GM12801 (cell line): Measurements from ENCODE around the gene GPR135.

Experiments used
- TF ChIP-seq, protein P1 (sequence below): IDR thresholded peaks from one replicate; pipeline ENCODE4 v1.5.1; 2011; ENCODE audit warnings: control low read depth; ENCODE audit not compliant: insufficient read length; ENCODE audit errors: extremely low read depth

The GPR135 gene

DNA sequence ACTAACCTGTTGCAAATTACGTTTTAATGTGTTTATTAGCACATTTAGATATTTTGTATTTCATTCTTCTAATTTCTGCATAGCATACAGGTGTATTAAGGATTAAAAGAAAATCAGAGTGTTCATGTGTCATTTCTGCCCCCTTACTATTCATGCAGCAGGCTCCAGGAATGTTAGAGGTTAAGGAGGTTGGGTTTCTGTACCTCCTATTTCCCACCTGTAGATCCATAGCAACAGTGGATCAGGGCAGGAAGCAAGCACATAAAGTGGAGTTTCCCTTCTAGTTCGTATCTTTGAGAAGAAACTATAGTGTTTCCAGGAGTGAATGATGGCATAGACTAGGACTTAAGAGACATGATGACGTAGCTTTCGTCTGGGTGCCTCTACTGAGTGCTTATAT is 38.1 kb upstream of the GPR135 start:
- TF ChIP-seq, protein P1, sequence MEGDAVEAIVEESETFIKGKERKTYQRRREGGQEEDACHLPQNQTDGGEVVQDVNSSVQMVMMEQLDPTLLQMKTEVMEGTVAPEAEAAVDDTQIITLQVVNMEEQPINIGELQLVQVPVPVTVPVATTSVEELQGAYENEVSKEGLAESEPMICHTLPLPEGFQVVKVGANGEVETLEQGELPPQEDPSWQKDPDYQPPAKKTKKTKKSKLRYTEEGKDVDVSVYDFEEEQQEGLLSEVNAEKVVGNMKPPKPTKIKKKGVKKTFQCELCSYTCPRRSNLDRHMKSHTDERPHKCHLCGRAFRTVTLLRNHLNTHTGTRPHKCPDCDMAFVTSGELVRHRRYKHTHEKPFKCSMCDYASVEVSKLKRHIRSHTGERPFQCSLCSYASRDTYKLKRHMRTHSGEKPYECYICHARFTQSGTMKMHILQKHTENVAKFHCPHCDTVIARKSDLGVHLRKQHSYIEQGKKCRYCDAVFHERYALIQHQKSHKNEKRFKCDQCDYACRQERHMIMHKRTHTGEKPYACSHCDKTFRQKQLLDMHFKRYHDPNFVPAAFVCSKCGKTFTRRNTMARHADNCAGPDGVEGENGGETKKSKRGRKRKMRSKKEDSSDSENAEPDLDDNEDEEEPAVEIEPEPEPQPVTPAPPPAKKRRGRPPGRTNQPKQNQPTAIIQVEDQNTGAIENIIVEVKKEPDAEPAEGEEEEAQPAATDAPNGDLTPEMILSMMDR = no peak

GRCh38 chr14:59500732-59501131 is 35.6 kb upstream of the GPR135 start:
- TF ChIP-seq, protein P1 = no peak

- TF ChIP-seq, protein P1 = no peak
Measured at GRCh38 chr14:59492384-59492783, 27.2 kb upstream of the GPR135 start.

GRCh38 chr14:59490756-59491155 is 25.6 kb upstream of the GPR135 start:
- TF ChIP-seq, protein P1 = no peak

DNA sequence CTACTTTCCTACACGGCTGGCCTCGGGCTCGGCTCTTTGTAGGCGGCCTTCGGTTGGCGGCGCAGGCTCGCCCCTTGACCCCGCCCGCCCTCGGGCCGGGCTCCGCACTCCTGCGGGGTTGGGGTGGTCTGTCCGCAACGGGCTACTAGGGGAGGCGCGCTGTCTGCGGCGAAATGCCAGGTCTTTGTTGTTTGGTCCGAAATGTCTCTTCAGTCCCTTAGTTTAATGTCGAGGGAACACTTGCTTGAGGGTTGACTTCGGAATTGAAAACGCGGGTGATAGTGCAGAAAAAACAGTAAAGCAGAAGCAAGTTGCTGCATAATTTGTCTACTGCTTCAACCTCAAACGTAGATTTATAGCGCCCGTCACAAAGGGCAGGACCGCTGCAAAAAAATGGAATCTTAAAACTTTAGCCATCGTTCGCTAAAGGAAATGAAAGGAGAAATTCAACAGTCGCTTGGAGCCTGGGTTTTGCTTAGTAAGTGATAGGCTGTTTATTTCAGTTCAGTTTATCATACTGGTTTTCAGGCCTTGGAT is 19.5 kb upstream of the GPR135 start:
- TF ChIP-seq, protein P1 = no peak

DNA sequence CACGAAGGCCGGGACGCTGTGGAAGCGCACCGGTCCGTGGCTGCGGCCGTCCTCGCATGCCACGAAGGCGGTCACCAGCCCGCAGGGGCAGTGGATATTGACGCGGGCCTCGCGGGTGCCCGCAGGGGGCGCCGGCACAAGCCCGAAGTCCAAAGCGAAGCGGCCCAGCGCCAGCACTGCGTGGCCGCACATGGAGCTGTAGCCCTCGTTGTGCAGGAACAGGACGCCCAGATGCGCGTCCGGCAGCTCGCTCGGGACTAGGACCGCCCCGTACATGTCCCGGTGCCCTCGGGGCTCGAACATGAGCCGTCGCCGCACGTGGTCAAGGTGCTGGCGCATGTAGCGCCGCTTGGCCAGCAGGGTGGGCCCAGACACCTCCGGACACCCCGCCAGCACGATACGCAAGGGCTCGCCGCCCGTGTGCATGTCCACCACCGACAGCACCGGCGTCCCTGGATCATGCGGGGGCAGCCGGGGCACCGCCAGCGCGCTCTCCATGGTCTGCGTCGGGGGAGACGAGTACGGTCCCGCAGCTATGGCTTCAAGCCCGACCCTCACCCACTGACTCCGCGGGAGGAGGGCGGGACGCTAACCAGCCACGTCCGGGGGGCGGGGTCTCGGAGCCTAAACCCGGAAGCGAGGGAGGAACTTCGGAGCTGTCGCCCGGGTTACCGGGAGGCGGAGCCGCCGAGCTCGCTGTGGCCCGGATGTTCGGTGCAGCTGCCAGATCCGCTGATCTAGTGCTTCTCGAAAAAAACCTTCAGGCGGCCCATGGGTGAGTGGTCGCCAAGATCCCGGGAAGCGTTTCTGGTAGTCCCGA is 18.8 kb upstream of the GPR135 start, which contains the start of the genes JKAMP and L3HYPDH:
Gene JKAMP (plus strand): TSS at position 699 of the 820 bp plus-strand sequence. CDS start 73 bp downstream, at position 772.
Gene L3HYPDH (minus strand): TSS at position 590 of the 820 bp plus-strand sequence. CDS start 92 bp downstream, at position 498.
- TF ChIP-seq, protein P1 = no peak

- TF ChIP-seq, protein P1 = no peak
Measured at GRCh38 chr14:59483363-59483762, 18.2 kb upstream of the GPR135 start.
